Measurements from ENCODE around the gene RPS3A. TPM values are rescaled to one million over a fixed set of nuclear protein-coding genes. Genes with fewer than 3 reads are reported as not detected.

RPS3A gene
- total RNA-seq, 2 donors from 2014 or later: 2,606 to 2,707 TPM

Other genes with a start within 250 kb of the RPS3A start
- 10 to 100 TPM; 46.3 to 56.6 TPM for gene LRBA, start 84.3 kb upstream of the RPS3A start, total RNA-seq
- not detected for gene PRSS48, start 177.5 kb downstream of the RPS3A start, total RNA-seq
- gene SH3D19, start 226.0 kb downstream of the RPS3A start, total RNA-seq: under 1 TPM in 1 of 2 donors, not detected in 1; 0.74 TPM

Measured in activated T-cell treated with anti-CD3 and anti-CD28 coated beads, Interleukin-2, amount 50 U/mL, for 72 hours (primary cell).